Thyroid gland (tissue), 4 donors: ENCODE data around the gene GPR50.

ENCODE experiments used
- CTCF ChIP-seq, 6 experiments: fragments of 200-600 bp in 3 of 6; fragments of 450-650 bp in 3 of 6; sonication (generic) in 3 of 6; IDR thresholded peaks; one replicate each; pipeline ENCODE4 v1.5.1; 2016 to 2019; ENCODE audit warnings: antibody characterized with exemption in 6 of 6, mild to moderate bottlenecking in 2 of 6, inconsistent platforms in 1 of 6, moderate library complexity in 1 of 6
- POLR2A ChIP-seq, 2 donors: fragments of 450-650 bp; IDR thresholded peaks; one replicate each; pipeline ENCODE4 v1.6.1; 2017; ENCODE audit warnings: antibody characterized with exemption in 2 of 2, mild to moderate bottlenecking in 2 of 2, moderate library complexity in 1 of 2

GRCh38 chrX:151132531-151132930 is 43.9 kb upstream of the GPR50 start:
- TF ChIP-seq CTCF (IDR thresholded peaks at IDR 0.05): no peak
- TF ChIP-seq POLR2A (IDR thresholded peaks at IDR 0.05): no peak
